Fibroblast of the aortic adventitia (primary cell): ENCODE measurements around the gene AKAP5. TPM values are rescaled to one million over a fixed set of nuclear protein-coding genes. Genes with fewer than 3 reads are reported as not detected.

ENCODE experiments used
- DNase-seq: peaks from one replicate; pipeline ENCODE4 v3.0.0-alpha.2; 2010; ENCODE audit warnings: low read depth
- H3K4me3 ChIP-seq: 2 replicates; pipeline ENCODE4 v1.5.1; 2011; ENCODE audit warnings: low read depth, mild to moderate bottlenecking, control low read depth, low read length, moderate library complexity
- CTCF ChIP-seq: IDR thresholded peaks from 2 replicates; pipeline ENCODE4 v1.5.1; 2011; ENCODE audit warnings: mild to moderate bottlenecking, low read length, control low read depth, inconsistent platforms; ENCODE audit not compliant: insufficient read depth
- total RNA-seq: library from RNA; depleted of rRNA; stranded (reverse); fragments of >200 nt; gene quantifications from 2 replicates; pipeline ENCODE4 v1.2.3, GENCODE V29; 2012; ENCODE audit warnings: low replicate concordance

Gene AKAP5
- total RNA-seq, 1 donor, result 0.54 TPM

- DNase-seq, result no peak
- TF ChIP-seq CTCF, result no peak
- H3K4me3 ChIP-seq, result no peak overlapping the region
These were observed 43.3 kb upstream of the AKAP5 start for GRCh38 chr14:64422005-64422404.

- DNase-seq, result no peak
- H3K4me3 ChIP-seq, result no peak overlapping the region
- TF ChIP-seq CTCF, result no peak
These were observed 42.5 kb upstream of the AKAP5 start for GRCh38 chr14:64422756-64423155.

GRCh38 chr14:64423987-64424386, 41.3 kb upstream of the AKAP5 start:
- no peak for TF ChIP-seq CTCF
- peak; percentile 13 for DNase-seq
- H3K4me3 ChIP-seq, result no peak overlapping the region

- TF ChIP-seq CTCF, result no peak
These were observed 30.8 kb upstream of the AKAP5 start for GRCh38 chr14:64434528-64434927.

GRCh38 chr14:64438181-64438841, 27.0 kb upstream of the AKAP5 start:
- no peak overlapping the region for H3K4me3 ChIP-seq
- TF ChIP-seq CTCF, result no peak
- DNase-seq, result peak; percentile 87

More at GRCh38 chr14:64434528-64434927, 30.8 kb upstream of the AKAP5 start:
- no peak overlapping the region for H3K4me3 ChIP-seq
- peak; percentile 51 for DNase-seq

GRCh38 chr14:64439141-64439540, 26.2 kb upstream of the AKAP5 start:
- TF ChIP-seq CTCF, result no peak
- DNase-seq, result no peak
- no peak overlapping the region for H3K4me3 ChIP-seq

GRCh38 chr14:64440494-64440893, 24.8 kb upstream of the AKAP5 start:
- TF ChIP-seq CTCF, result no peak
- peak; percentile 33 for DNase-seq
- H3K4me3 ChIP-seq, result no peak overlapping the region
